Stimulated activated CD4-positive, alpha-beta T cell treated with anti-CD3 and anti-CD28 coated beads, Interleukin-1b, Interleukin-23, amount 100 ng/mL, for 4 hours (primary cell): ENCODE measurements around the gene KRT24.
"Not testable (repeated sequence)": the region's sequence is repeated elsewhere in the genome, so short reads cannot be mapped to it uniquely, and the experiment has no call there.

Experiments
- DNase-seq, 2 donors: peaks; one replicate each; pipeline ENCODE4 v3.0.0-alpha.2; 2020; ENCODE audit warnings: low read depth in 2 of 2

The KRT24 gene

DNA sequence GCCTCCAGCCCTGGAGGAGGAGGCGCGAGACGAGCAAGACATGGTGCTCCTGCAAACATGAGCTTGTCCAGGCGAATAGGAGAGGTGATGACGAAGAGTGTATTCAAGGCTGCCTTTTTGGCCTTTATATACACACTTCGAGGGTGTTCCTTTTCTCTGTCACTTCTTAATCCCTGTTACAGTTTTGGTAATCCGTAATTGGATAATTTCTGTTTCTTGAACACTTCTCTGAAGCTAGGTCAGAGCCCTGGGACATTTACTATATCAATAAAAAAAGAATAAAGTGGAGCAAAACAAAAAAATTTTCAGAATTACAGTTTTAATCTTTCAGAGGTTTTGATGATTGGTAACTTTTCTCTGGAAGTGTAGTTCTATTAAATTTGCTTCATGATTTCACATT lies at the start of gene KRT24:
Gene KRT24, minus strand, starts transcription at position 101 of the 400 bp plus-strand sequence. Its CDS starts 59 bp downstream, at position 42.
- DNase-seq, result no peak

DNA sequence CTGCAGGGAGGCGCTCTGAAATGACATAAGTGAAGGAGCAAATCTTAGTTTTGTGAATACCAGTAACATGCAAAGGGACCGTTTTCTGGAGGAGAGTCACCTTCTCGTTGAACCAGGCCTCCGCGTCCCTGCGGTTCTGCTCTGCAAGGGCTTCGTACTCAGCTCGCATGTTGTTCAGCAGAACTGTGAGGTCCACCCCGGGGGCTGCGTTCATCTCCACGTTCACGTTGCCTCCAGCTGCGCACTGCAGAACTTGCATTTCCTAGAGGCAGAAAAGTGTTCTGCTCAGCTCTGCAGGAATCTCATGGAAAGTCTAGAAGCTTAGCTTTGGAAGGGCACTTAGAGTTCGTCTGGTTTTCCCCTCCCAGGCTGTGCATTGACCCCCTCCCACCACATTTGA lies 47.5 kb upstream of the KRT24 start:
- DNase-seq, result no peak

DNA sequence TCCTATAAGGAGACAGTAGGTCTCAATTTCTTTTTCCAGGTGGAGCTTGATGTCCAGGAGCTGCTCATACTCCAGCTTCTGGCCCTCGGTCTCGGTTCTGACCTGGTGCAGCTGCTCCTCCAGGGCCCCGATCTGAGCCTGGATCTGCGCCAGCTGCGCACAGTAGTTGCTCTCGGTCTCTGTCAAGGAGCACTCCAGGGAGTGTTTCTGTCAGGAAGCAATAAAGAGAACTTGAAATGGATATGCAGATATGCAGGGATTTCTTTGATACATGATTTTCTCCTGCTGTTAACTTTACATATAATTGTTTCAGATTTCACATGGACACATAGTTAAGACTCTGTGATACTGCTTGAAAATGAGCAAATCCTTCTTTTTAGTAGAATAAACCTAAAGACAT lies 46.8 kb upstream of the KRT24 start:
- no peak for DNase-seq

DNA sequence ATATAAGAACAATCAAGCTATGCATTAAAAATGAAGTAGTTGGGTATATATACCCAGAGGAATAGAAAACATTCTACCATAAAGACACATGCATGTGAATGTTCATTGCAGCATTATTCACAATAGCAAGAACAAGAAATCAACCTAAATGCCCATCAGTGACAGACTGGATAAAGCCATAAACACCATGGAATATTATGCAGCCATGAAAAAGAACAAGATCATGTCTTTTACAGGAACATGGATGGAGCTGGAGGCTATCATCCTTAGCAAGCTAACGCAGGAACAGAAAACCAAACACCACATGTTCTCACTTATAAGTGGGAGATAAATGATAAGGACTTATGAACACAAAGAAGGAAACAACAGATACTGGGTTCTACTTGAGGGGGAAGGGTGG lies 45.1 kb upstream of the KRT24 start:
- DNase-seq, result not testable (repeated sequence)

DNA sequence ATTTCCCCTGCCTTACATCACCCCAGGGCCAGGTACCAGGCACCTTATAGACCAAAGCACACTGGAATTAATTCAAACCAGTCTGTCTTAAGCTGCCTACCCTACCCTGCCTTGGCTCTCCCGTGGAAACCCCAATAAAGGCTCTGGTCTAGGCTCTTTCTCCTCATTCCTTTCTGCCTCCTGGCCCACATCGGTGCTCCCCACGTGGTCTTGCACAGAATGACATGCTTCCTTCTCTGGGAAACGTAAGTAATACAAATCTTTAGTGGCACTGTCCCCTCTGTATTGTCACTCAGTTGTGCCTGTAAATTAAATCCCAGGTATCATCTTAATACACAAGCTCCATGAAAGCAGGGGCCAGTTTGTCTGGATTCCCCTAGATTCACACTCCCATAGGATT lies 35.0 kb upstream of the KRT24 start:
- DNase-seq, result no peak

DNA sequence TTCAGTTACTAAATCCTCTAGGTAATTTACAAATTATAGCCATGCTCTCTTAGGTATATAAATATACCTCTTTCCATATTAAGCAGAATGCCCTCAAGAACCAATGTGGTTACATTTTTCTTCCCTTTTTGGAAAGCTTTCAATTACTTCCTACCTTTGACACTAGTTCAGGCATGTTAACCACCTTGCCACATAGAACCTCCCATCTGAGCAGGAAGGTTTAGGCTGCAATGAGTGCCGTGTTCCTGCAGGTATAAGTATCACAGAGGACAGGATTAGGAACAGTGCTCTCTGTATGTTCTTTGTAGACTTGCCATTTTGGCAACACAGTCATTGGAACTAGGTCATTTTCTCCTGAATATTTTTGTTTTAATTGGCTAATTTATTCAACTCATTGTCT lies 31.5 kb upstream of the KRT24 start:
- no peak for DNase-seq

DNA sequence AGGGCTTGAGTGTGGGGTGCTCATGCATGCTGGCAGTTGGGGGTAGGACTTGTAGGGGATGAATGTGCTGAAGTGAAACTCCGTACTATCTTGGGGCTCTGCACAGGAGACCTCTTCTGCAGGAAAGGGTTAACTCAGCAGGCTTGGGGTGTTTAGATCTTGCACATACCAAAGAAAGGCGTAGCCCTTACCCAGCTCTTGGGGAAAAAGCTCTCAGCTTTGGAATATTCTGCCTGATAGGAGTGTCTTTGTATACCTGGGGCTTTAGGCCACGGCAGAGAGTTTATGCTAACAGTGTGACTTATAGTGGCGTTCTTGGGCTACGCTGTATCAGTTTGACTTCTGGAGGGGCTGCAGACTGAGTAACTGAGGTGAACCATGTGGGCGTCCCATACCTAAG lies 30.5 kb upstream of the KRT24 start:
- no peak for DNase-seq

DNA sequence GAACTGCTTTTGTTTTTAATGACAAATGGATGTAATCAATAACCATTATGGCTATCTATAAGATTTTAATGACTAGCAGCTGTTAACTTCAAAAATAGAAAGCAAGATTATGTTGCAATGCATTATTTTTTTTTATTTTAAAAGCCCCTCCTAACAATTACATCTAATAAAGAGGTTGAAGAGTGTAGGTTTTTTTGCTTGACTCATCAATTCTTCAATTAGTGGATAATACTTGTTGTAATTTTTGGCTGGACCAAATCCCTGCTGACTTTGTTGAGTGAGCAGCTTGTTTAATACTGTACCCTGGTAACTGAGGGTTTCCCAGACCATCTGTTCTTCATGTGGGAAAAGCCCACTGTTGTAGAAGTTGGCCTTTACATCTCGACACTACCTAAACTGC lies 27.4 kb upstream of the KRT24 start:
- DNase-seq, result no peak

DNA sequence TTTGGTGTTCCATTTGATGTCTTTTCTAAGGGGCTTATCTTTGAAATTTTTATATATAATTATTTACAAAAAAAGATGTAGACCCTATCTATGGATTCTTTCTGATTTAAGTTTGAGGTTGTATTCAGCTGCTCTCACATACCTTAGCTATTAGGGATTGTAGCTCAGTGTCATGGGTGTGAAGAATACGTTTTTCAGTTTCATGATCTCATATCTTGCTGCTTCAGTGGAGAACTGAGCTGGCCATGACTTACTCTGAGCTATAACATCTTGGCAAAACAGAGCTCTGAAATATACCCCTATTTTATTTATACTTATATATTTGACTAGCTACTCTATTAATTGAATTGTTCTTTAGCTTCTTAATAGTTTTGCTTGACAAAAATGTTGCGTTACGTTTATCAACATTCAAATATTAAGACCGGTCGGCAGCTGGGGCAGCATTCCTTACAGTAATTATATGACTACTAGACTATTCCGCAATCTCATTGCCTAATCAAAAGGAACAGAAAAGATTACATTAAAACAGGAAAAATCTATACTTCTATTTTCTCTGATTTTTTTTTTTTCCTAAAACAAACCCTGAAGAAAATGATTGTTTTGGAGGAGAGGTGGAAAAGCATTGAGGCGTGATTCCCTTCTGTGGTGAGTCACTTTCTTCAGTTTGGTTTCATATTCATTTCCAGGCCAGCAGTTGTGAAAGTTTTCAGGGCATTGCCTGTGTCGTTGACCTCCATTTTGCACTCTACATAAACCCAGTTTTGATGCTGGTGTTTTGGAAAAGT lies 24.1 kb upstream of the KRT24 start:
- no peak for DNase-seq

DNA sequence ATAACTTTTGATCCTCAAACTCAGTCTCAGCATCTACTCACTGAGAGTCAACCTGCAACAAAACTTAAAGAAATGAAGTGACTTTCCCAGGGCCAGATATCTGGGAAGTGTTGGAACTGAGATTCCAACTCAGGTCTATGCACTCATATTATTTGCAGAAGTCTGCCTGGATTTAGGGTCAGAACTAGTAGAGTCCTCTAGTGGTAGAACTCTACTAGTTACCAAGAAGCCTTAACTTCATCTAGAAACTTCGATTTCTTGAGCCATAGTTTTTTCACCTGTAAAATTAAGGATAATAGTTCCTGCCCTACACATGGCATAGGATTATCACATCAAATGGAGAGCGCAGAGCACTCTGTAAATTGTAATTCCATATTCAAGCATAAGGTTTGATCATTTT lies 23.4 kb upstream of the KRT24 start:
- DNase-seq, result no peak

DNA sequence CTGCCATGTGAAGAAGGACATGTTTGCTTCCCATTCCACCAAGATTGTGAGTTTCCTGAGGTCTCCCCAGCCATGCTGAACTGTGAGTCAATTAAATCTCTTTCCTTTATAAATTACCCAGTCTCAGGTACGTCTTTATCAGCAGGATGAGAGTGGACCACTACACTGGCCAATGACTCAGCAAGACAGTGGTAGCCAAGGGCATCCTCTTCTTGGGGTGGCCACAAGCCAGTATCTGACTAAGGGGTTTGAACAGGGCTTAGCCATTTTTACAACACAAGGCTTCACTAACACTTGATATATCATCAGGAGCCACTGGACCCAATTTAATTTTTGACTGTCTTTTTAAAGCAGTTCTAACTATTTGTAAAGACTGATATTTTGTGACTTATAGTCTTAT lies 21.1 kb upstream of the KRT24 start:
- no peak for DNase-seq

DNA sequence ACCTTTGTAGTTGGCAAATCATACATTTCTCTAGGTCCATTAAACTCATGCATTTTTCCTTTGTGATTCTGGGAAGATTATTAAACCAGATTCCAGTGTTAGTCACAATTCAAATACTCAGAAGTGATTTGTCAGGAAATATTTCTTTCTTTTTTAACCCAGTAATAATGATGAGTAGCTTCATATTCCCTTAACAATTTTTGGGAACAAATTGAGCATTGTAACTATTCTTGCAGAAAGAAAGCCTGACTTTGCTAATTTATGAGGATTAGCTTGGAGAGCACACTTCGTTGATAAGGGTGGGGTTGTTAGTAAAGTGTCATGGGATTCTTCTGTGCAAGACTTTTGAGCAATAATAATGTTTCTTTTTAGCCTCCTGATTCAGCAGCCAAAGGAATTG lies 18.7 kb upstream of the KRT24 start:
- no peak for DNase-seq

DNA sequence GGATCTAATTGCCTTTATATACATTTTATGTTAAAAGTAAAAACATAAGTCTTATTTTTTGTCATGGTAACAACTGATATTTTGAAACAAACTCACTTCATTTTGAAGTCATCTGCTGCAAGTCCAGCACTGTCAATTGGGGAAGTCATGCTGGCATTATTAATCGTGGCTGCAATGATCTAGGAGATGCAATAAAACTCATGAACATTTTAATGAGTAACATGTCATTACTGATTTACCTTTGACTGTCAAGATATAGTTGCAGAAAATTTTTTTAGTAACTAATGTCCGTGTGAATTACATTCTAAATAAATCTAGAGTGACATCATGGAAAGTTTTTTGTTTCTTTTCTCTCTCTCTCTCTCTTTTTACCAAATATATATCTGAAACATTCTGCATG lies 17.3 kb upstream of the KRT24 start:
- no peak for DNase-seq

DNA sequence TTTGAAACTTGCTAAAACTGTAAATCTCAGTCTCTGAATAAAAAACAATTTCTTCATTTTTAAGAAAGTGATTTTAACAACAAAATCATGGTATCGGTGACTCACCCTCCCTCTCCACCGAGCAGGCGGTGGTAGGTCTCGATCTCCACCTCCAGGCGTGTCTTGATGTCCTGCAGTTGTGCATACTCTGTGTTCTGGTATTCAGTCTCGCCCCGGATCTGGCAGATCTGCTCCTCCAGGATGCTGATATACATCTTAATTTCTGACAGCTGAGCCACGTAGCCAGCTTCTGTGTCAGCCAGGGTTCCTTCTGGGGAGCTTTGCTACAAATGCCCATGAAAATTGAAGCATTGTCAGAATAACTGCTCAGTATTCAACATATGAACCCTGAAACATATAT lies 15.4 kb upstream of the KRT24 start:
- DNase-seq, result no peak

DNA sequence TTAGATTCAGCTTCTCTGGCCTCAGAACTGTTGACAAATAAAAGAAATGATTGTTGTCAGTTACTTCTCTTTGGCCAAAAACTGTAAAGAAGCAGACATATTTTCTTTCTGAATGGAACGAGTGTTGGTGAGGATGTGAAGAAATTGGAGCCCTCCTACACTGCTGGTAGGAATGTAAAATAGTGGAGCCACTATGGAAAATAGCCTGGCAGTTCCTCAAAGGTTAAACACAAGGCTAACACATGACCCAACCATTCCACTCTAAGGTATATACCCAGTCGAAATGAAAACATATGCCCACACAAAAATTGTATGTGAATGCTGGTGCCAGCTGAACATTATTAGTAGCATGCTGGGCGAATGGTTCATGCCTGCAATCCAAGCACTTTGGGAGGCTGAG lies 14.2 kb upstream of the KRT24 start:
- DNase-seq, result no peak

DNA sequence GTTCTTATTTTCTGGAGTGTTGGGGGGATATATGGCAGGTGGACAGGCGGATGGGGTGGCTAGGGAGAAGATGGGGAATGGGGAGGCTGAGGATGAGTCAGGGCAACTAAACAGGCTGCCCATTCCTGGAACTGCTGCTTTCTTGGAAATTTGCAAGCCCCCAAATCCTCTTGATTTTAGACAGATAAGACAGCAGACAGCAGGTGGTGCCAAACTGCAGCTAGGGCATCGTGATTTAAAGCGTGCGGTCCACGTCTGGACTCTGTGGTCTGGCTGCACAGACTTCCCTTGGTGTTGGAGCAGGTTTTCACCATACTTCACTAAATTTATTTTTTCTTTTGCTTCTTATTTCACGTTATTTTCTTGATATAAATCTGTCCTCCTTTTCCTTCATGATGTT lies 10.9 kb upstream of the KRT24 start:
- DNase-seq, result no peak

DNA sequence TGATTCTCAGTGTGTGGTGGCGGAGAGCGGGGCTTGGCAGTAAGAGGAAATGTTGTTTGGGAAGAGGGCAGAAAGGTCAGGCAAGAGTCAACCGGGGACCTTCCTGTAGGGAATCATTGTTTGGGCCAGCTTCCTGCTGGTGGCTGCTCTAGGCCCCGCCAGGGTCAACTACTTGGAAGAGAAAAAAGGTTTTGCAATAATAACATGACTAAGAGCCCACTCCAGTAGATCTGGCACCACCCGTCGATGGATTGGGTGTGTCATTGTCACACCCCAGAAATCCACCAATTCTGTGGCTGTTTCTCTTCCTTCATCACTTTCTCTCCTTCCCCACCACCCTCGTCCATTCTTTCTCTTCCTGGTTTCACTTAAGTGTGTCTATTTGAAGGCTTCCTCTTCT lies 4.2 kb upstream of the KRT24 start:
- DNase-seq, result no peak

DNA sequence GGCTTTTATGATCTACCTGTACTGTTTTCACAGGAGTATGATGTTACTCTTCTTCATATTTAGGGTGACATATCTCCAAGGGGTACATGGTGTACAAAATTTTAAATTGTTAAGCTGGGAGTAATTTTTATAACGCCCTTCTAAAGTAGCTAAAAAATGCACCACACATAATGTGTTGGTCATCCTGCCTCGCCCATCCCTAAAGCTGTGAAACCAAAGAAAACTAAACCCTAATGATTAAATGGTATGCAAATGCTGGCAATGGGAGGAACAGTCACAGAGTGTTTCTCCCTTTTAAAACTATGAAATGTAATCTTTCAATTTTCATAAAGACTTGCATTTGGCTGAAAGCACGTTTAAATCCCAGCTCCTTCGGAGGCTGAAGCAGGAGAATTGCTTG lies 2.0 kb upstream of the KRT24 start:
- no peak for DNase-seq

DNA sequence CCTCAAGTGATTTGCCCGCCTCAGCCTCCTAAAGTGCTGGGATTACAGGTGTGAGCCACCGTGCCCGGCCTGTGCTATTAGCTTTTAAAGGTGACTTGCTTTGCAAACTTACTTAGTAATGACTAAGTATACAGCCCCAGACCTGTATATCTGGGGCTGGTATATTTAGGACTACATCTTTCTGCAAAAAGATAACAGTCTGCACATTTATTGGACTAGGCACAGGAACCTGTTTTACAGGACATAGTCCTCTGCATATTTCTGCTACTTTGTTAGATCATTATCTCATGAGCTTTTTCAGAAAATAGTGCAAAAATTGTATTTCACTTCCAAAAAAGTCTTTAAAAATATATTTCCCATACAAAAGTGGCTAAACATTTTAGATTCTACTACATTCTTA lies 1.3 kb downstream of the KRT24 start:
- DNase-seq, result no peak

DNA sequence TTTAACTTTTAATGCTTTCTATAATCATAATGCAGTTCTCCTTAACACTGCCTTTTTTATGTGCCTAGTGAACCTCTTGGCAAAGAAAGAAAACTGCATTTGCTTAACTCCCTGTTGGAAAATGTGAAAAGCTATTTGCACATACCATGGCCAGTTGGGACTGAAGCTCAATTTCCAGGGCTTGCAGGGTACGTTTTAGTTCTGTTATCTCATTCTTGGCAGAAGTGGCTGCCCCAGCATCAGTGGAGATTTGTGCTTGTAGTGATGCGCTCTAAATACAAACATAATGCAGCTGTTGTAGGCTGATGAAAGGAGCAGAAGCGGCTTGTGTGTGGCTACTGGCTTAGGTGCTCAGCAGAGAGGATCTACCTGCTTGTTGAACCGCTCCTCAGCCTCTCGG lies 3.7 kb downstream of the KRT24 start:
- DNase-seq, result no peak

DNA sequence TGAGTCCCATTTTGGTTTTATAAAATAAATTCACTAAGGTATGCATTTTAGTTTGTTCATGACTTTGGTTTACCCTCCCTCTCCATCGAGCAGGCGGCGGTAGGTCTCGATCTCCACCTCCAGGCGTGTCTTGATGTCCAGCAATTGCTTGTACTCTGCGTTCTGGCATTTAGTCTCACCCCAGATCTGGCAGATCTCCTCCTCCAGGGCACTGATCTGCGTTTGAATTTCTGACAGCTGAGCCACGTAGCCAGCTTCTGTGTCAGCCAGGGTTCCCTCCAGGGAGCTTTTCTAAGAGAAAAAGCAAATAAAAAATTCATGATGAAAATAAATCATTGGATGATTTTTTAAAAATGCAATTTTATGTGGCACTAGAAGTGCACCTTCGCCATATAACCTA lies 4.2 kb downstream of the KRT24 start:
- no peak for DNase-seq

DNA sequence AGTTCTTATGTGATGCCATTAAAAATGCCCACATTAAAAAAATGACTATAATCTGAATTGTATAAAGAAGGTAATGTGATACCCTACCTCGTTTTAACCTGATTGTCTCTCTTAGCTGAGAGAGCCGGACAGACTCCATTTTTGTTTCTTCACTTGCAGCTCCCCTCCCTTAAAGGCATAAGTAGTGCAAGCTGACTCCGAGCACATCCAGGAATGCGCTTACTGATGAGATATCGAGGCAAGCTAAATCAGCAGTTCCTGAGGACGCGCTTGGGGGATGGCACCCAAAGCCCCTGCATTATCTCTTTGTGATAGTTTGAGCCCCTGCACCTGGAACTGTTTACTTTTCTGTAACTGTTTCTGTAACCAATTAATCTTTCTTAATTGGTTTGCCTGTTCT lies 6.3 kb downstream of the KRT24 start:
- no peak for DNase-seq

DNA sequence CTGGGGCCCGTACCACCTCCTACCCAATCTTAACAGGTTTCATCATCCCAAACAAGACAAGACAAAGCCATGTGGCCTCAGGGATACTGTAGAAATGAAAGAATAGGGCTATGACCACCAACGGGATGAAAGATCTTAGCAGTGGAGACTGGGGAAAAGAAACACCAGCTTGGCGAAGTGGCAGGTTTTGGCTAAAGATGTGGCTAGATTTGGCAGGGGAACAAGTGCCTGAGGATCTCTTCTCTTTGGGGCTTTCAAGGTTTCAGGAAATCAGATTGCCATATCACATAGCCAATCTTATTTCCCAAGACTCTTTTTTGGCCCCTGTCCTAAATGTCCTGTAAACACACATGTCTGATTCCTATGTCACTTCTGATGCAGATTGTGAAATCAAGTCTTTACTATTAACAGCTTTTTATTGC lies 6.9 kb downstream of the KRT24 start:
- no peak for DNase-seq

DNA sequence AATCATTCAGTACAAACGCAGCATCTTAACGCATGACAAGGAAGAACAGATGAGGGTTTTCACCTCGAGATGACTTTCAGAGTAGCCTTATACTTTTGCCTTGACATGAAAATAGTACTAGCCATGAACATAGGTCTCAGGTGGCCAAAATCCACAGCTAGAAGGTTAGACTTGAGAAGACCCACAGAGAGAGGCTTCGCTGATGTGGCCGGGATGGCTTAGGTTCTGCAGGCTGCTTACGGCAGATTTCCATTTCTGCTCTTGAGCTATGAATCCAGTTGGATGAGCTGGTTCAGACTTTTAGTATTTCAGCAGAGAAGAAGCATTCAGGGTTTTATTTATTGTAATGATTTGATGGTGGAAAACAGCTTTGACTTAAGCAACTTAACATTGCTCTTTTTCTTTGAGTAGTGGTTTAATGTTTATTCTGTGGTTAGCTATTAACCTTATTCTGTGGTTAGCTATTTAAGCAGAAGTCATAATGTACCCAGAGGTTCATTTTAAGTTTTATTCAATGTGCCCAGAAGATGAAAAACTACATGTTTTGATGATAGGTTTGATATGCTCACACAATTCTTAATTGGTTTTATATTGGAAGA lies 7.6 kb downstream of the KRT24 start:
- DNase-seq, result no peak
